H7 (cell line): Measurements from ENCODE around the gene WDR70. TPM values are rescaled to one million over a fixed set of nuclear protein-coding genes. Genes with fewer than 3 reads are reported as not detected.

ENCODE experiments used
- DNase-seq: peaks from one replicate; pipeline ENCODE4 v3.0.0; 2012
- H3K27me3 ChIP-seq: 2 replicates; pipeline ENCODE4 v1.6.0; 2011; ENCODE audit warnings: mild to moderate bottlenecking, low read length; ENCODE audit not compliant: control insufficient read depth, insufficient read depth
- H3K36me3 ChIP-seq: replicated peaks from 2 replicates; pipeline ENCODE4 v1.5.1; 2011; ENCODE audit warnings: low read length; ENCODE audit not compliant: control insufficient read depth, insufficient read depth
- H3K4me3 ChIP-seq: 2 replicates; pipeline ENCODE4 v1.5.1; 2011; ENCODE audit warnings: low read depth, mild to moderate bottlenecking, control low read depth, low read length, moderate library complexity; ENCODE audit not compliant: insufficient read depth
- total RNA-seq: library from RNA; depleted of rRNA; stranded (reverse); fragments of >200 nt; shearing (Covaris generic); gene quantifications from 2 replicates; pipeline ENCODE4 v1.2.3, GENCODE V29; 2014

The WDR70 gene
- total RNA-seq, 1 experiment from 2014 or later: 28.0 TPM

DNA sequence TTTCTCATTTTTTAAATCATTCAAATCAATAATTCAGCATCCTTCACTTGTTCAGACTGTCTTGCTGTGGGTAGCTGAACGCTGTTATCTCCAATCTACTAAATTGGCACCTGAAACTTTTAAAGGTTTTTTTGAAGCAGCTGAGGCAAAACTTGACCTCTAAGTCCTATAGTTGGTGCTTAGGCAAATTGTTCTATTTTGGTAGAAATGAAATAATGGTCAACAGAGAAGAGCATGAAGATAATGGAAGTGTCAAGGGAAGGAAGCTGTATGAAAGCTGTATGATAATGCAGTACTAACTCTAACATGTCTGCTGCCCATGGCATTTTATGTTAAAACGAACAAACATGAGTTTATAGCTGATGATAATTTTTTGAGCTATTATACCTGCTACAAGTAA lies 322.8 kb downstream of the WDR70 start:
- Histone ChIP-seq H3K27me3 (no peaks in the 10 kb centered on the region), H3K36me3 (no peaks in the 10 kb centered on the region; the same call in 1 of the 2 replicates), H3K4me3 (no peak overlapping the region)
- no peak for DNase-seq

DNA sequence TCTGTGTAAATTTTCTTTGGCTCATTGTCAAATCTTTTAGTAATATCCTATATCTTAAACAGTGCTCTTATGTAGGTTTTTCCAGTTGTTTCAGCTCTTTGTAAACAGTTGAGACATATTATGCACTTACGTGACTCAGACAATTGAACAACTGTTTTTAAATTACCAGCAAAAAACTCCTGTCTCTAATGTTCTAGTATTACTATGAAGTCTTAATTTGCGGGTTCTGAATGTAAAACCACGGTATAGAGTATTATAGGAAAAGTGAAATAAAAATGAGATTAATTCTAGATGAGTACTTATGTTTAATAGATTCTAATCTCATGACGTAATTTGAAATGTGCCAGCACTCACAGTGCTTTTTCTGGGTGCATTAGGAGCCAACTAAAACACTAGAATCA lies 324.7 kb downstream of the WDR70 start:
- no peak for DNase-seq
- Histone ChIP-seq H3K27me3 (no peaks in the 10 kb centered on the region), H3K36me3 (no peaks in the 10 kb centered on the region; the same call in 1 of the 2 replicates), H3K4me3 (no peak overlapping the region)

DNA sequence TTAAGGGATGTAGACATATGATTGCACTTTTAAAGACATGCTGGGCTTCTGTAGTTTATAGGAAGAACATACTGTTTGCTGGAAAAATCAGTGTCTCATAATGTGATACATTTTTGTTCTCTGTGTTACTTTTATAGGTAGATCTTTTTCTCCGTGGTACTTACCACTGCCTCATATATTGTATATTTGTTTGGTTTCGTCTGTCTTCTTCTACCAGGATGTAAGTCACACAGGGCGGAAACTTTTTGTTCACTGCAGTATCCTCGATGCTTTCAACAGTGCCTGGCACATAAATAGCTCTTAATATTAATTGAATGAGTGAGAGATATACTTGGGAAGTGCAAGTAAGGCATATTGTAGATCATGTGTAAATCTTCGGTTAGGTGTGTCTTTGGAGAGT lies 325.3 kb downstream of the WDR70 start:
- H3K4me3 ChIP-seq: no peak overlapping the region
- no peaks in the 10 kb centered on the region for H3K27me3 ChIP-seq
- DNase-seq: no peak
- H3K36me3 ChIP-seq: no peaks in the 10 kb centered on the region; the same call in 1 of the 2 replicates

DNA sequence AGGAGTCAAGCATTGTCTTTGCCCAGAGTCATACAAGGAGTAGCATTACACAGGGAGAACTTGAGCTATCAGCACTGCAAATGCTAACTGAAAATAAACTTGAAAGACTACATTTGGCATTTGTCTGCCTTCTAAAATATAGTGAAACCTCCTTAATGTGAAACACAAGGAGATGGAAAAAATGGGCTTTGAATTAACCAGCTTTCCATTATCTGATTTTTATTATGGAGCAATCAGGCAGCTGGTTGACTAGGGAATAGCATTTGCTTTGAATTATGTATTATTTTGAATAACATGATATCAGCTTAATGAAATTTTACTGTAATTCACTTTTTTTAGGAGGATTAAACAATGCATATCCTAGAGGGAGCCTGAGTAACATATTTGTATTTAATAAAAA lies 329.9 kb downstream of the WDR70 start:
- Histone ChIP-seq H3K36me3 (no peaks in the 10 kb centered on the region), H3K4me3 (no peak overlapping the region), H3K27me3 (no peaks in the 10 kb centered on the region)
- no peak for DNase-seq

DNA sequence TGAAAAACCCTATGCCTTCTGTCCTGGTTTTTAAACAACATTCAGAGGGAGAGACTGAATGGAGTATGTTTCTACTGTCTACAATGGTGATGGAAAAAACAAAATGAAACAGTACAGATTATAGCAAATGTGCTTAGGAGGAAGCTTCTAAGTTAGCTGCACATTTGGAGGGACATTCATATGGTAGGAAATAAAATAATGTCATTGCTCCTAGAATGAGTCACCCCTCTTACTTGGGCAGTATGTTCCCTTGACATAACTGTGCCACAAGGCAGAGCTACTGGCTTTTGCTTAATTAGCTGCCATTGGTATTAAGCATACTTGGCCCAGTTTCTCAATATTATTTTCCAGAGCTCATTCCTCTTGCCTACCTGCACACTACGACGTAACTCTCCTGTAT lies 331.8 kb downstream of the WDR70 start:
- DNase-seq: no peak
- Histone ChIP-seq H3K27me3 (no peaks in the 10 kb centered on the region), H3K36me3 (no peaks in the 10 kb centered on the region), H3K4me3 (no peak overlapping the region)

DNA sequence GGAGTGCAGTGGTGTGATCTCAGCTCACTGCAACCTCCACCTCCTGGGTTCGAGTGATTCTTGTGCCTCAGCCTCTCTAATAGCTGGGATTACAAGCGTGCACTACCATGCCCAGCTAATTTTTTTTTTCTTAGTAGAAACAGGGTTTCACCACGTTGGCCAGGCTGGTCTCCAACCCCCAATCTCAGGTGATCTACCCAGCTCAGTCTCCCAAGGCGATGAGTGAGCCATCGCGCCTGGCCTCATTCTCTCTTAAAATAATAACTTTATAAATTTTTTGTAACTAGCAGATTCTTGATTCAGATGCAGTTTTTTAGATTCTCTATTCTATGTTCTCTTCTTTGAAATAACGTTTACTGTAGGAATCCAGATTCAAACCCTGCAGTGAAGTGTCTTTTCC lies 333.6 kb downstream of the WDR70 start:
- DNase-seq: no peak
- no peaks in the 10 kb centered on the region for H3K36me3 ChIP-seq
- no peak overlapping the region for H3K4me3 ChIP-seq
- H3K27me3 ChIP-seq: no peaks in the 10 kb centered on the region; the same call in 1 of the 2 replicates

DNA sequence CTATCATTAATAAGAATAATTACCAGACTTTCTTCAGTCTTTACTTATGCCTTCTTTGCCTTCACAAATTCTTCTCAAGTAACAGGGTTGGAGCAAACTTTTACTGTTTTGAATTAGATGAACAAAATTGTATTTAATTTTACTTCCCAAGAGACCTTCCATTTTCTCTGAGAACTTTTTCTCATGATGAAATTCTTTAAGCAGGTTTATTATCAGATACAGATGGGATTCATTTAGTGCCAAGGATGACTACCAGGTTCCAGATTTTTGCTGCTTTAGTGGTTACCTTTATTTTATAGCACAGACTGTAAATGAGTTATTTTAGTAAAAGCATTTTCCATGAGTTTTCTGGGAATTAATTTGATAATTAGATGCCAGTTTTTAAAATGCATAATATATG lies 335.6 kb downstream of the WDR70 start:
- no peak for DNase-seq
- no peaks in the 10 kb centered on the region; the same call in 1 of the 2 replicates for H3K27me3 ChIP-seq
- no peak overlapping the region for H3K4me3 ChIP-seq
- no peaks in the 10 kb centered on the region for H3K36me3 ChIP-seq

DNA sequence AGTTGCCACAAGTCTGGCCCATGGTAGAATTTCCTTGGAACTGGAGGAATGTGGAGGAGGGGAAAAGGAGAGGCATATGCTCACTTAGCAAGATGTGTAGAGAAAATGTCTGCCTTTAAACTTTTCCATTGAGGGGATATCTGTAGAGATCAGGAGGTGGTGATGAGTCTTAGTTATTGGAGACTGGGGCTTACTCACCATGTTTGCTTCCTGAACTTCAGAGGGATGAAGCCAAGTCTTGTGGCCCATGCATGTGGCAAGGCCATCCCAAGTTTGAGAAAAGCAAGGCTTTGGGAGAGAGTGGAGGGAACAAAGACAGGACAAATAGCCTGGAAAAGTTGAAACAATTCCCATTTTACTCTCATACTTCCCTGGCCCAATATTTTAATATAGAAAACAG lies 336.2 kb downstream of the WDR70 start:
- Histone ChIP-seq H3K27me3 (no peaks in the 10 kb centered on the region; the same call in 1 of the 2 replicates), H3K4me3 (no peak overlapping the region), H3K36me3 (no peaks in the 10 kb centered on the region)
- no peak for DNase-seq

DNA sequence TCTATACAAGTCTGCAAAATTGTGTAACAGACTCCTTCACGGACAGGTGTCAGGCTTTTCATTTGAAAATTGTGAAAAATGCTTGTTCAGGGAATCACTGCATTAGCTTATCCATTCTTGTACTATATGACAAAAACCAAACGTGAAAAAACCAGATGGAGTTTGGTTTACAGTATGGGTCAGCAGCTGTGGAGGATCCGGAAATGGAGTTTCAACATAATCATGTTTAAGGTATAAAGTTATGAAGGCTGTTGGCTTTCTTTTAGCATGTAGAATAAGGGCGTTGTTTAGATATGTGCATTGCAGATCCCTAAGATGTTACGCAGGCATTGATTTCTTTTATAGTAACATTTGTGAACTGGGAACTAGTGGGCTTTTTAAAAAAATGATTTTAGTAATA lies 336.9 kb downstream of the WDR70 start:
- H3K27me3 ChIP-seq: no peaks in the 10 kb centered on the region; the same call in 1 of the 2 replicates
- H3K4me3 ChIP-seq: no peak overlapping the region
- H3K36me3 ChIP-seq: no peaks in the 10 kb centered on the region
- no peak for DNase-seq

DNA sequence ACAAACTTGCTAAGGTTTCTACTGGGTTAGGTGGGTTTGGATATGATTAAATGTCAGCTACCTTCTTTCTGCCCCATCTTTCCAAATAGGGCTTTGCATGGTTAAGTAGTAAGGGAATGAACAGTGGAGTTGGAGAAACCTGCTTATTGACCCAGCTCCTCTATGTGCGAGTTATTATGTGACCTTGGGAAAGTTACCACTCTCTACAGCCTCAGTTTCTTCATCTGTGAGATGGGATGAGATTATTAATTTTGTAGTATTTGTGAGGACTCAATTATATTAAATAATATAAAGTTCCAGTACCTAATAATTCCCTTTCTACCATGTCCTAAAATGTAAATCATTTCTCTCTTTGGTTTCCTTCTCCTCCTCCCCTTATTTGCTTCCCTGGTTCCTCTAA lies 337.3 kb downstream of the WDR70 start:
- Histone ChIP-seq H3K27me3 (no peaks in the 10 kb centered on the region; the same call in 1 of the 2 replicates), H3K4me3 (no peak overlapping the region), H3K36me3 (no peaks in the 10 kb centered on the region)
- no peak for DNase-seq

DNA sequence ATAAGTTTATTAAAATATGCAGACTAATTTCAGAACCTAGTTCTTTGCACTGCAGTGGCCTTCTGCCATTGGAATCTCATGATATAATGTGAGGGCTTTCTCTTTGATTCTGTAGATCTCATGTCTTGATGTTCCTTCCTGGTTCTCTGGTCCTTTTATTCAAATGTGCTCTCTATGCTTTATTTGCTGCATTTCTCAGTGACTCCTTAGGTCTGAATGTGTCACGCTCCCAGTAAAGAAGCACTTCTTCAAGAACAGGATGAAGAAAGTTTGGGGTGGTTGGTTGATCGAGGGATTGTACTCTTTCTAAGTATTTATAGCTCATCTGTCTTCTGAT lies 338.1 kb downstream of the WDR70 start:
- no peaks in the 10 kb centered on the region; the same call in 1 of the 2 replicates for H3K27me3 ChIP-seq
- DNase-seq: no peak
- no peak overlapping the region for H3K4me3 ChIP-seq
- H3K36me3 ChIP-seq: no peaks in the 10 kb centered on the region

DNA sequence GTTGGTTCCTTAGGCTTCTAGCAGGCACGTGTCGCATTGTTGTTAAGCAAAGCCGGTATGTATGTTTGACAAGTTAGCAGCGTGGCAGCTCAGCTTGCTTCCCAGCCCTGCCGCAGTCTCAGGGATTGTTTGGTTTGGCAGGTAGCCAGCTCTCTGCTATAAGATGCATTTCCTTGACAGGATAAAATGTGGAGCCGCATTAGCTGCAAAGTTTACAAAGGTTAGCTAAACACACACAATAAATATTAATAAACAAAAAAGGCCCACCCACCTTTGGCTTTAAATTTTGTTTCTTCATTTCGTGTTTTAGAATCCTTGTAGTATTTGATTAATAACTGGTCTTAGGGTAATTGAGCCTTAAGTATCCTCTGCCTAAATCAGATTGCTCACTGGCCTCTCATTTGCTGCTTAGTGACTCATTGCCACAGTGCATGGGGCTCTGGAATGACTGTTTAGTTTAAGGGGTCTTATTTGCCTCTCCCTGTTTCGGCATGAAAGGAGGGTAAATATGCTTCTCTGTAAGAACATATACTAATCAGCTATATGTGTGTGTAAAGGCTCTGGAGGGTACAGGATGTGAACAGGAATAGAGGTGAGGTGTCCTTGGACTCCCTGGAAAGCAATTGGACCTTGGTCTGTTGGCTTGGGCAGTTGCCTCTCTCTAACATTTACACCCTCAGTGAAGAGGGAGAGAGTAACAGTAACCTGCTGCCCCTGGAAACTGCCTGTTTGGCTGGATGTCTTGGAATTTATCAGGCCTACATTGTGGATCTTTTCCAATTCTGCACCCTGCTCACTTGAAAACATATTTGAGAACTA lies 338.7 kb downstream of the WDR70 start:
- Histone ChIP-seq H3K36me3 (no peaks in the 10 kb centered on the region), H3K27me3 (no peaks in the 10 kb centered on the region; the same call in 1 of the 2 replicates), H3K4me3 (no peak overlapping the region)
- DNase-seq: no peak

DNA sequence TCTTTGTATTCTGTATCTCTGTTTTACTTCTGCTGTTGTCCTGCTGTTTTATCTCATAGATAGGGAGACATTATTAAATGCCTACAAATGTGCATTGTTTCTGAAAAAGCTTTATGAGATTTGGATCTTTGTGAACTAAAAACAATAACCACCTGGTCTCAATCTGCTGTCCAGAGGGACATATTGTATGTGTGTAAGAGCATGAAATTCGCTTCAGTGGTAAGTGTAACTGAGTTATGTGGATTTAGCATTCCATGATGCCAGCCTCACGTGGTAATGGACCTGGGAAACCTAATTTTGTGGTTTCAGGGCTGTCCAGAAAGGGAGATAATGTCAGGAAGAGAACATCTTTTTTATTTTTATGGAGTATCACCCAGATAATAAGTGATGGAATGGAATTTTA lies 341.4 kb downstream of the WDR70 start:
- Histone ChIP-seq H3K4me3 (no peak overlapping the region), H3K36me3 (no peaks in the 10 kb centered on the region), H3K27me3 (no peaks in the 10 kb centered on the region; the same call in 1 of the 2 replicates)
- no peak for DNase-seq

DNA sequence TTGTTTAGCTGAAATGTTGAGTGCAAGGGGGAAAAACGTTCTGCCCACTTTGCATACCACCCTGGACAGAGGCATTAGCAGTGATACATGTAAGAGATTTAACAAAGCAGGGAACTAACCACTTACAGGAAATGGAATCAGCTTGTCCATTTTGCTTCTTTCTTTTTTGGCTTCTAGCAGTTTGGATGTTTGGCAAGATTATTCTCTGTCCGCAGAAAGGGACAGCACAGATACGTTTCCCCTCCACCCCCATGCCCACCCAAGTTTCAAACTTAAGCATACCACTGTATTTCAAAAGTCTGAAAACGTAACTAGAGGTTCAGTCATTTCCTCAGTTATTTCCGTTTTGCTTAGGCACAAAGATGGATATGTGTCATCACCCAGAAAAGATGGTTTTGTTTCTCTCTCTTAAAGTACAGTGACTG lies 342.3 kb downstream of the WDR70 start:
- Histone ChIP-seq H3K36me3 (no peaks in the 10 kb centered on the region), H3K4me3 (no peak overlapping the region), H3K27me3 (no peaks in the 10 kb centered on the region; the same call in 1 of the 2 replicates)
- DNase-seq: no peak

DNA sequence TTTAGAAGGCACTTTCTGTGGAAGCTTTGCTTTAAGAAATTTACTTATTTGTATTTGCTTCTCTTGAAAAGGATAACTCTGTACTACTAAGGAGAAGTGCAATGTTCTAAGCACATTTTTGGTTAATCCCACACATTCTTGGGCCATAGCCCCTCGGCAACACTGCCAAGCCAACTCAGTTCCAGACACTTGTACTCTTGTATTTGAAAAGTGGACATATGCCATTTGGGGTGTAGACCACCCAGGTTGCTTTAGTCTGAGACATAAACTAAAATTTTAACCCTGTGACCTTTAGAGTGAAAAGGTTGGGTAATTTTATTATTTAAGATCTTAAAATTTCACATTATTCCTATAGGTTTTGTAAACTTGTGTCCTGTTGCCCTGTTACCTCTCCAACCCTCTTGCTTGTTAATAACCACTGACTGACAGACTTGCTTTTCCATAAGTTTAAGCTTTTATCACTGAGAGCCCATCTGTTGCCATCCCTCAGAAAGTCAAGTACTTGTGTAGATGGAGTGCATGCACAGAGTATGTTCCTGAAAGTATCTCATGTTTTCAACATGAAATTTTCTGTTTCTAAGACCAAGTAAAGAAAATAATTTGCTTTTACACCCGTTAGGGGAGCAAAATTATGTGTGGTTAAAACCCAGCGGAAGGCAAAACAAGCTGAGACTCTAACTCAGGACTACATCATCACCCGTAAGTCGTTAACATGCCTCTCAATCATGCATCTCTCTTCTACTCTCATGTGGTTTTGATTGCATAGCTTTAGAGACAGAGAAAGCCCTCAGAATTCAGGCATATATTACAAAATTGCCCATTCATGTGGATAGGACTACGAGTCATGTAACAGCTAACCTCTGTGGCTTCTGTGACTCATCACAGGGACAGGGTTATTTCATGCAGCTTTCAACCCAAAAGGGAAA lies 343.4 kb downstream of the WDR70 start:
- no peak overlapping the region for H3K4me3 ChIP-seq
- no peaks in the 10 kb centered on the region for H3K36me3 ChIP-seq
- DNase-seq: no peak
- H3K27me3 ChIP-seq: no peaks in the 10 kb centered on the region
